Mesodermal cell (in vitro differentiated cells): ENCODE data around the gene ACP4.
"Not testable (repeated sequence)": the region's sequence is repeated elsewhere in the genome, so short reads cannot be mapped to it uniquely, and the experiment has no call there.

Experiments
- H3K27ac ChIP-seq: 2 replicates; pipeline ENCODE4 v1.7.0; 2013; ENCODE audit warnings: mild to moderate bottlenecking, low read depth, low read length, moderate library complexity; ENCODE audit not compliant: severe bottlenecking
- H3K36me3 ChIP-seq: 2 replicates; pipeline ENCODE4 v1.7.1; 2013; ENCODE audit warnings: mild to moderate bottlenecking, low read length, moderate library complexity; ENCODE audit not compliant: control insufficient read depth, insufficient read depth
- H3K4me1 ChIP-seq: one replicate; pipeline ENCODE4 v1.7.1; 2013; ENCODE audit warnings: mild to moderate bottlenecking, low read length; ENCODE audit not compliant: insufficient read depth, control insufficient read depth, poor library complexity, severe bottlenecking
- H3K4me3 ChIP-seq: 2 replicates; pipeline ENCODE4 v1.7.0; 2013; ENCODE audit warnings: low read length, control low read depth, mild to moderate bottlenecking; ENCODE audit not compliant: insufficient read depth, poor library complexity, severe bottlenecking; ENCODE audit errors: extremely low read depth
- H3K9me3 ChIP-seq: 2 replicates; pipeline ENCODE4 v1.7.1; 2013; ENCODE audit warnings: mild to moderate bottlenecking, low read length, moderate library complexity; ENCODE audit not compliant: control insufficient read depth
- WGBS, 2 experiments: methylation state at CpG; one replicate each; pipeline ENCODE4 v1.1.5; 2013; ENCODE audit warnings: missing lambda C conversion rate in 2 of 2; ENCODE audit not compliant: insufficient coverage in 2 of 2; 5-methylcytosine and 5-hydroxymethylcytosine counted together

ACP4 gene

GRCh38 chr19:50773454-50773853 is 16.8 kb upstream of the ACP4 start:
- 75 to 84% methylated on average over 5 to 6 of the region's 7 CpGs for WGBS, 2 experiments
- not testable (repeated sequence) for H3K4me3 ChIP-seq, H3K27ac ChIP-seq, H3K36me3 ChIP-seq, H3K9me3 ChIP-seq, H3K4me1 ChIP-seq

DNA sequence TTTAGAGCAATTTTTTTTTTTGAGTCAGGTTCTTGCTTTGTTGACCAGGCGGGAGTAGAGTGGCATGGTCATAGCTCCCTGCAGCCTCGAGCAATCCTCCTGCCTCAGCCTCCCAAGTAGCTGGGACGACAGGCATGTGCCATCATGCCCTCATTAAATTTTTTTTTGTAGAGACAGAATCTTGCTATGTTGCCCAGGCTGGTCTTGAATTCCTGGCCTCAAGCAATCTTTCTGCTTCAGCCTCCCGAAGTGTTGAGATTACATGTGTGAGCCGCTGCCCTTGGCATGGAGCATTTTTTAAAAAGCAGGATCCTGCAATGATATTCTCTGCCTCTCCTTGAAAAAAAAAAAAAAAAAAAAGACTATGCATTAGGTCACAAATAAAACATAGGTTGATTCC is 14.1 kb upstream of the ACP4 start:
- no peak overlapping the region for H3K27ac ChIP-seq
- no peaks in the 10 kb centered on the region for H3K4me1 ChIP-seq
- 77 to 80% methylated on average over 5 of the region's 5 CpGs for WGBS, 2 experiments
- no peaks in the 10 kb centered on the region for H3K9me3 ChIP-seq
- no peak overlapping the region for H3K4me3 ChIP-seq
- no peaks in the 10 kb centered on the region for H3K36me3 ChIP-seq

- H3K4me1 ChIP-seq: no peaks in the 10 kb centered on the region
- no peaks in the 10 kb centered on the region for H3K9me3 ChIP-seq
- H3K4me3 ChIP-seq: no peak overlapping the region
- H3K27ac ChIP-seq: no peak overlapping the region
- 36 to 61% methylated on average over 2 of the region's 4 CpGs for WGBS, 2 experiments
- no peaks in the 10 kb centered on the region for H3K36me3 ChIP-seq
Measured at GRCh38 chr19:50777261-50777660, 13.0 kb upstream of the ACP4 start.

- no peaks in the 10 kb centered on the region for H3K4me1 ChIP-seq
- H3K9me3 ChIP-seq: no peaks in the 10 kb centered on the region
- 4 to 16% methylated on average over 28 to 30 of the region's 30 CpGs for WGBS, 2 experiments
- H3K36me3 ChIP-seq: no peaks in the 10 kb centered on the region
- H3K4me3 ChIP-seq: no peak overlapping the region
- no peak overlapping the region for H3K27ac ChIP-seq
Measured at GRCh38 chr19:50777830-50778303, 12.3 kb upstream of the ACP4 start.

GRCh38 chr19:50778906-50779430 is 11.2 kb upstream of the ACP4 start:
- Histone ChIP-seq H3K36me3 (no peaks in the 10 kb centered on the region), H3K9me3 (no peaks in the 10 kb centered on the region), H3K4me3 (no peak overlapping the region), H3K27ac (no peak overlapping the region), H3K4me1 (no peaks in the 10 kb centered on the region)
- WGBS, 2 experiments: 39 to 58% methylated on average over 4 to 5 of the region's 7 CpGs

DNA sequence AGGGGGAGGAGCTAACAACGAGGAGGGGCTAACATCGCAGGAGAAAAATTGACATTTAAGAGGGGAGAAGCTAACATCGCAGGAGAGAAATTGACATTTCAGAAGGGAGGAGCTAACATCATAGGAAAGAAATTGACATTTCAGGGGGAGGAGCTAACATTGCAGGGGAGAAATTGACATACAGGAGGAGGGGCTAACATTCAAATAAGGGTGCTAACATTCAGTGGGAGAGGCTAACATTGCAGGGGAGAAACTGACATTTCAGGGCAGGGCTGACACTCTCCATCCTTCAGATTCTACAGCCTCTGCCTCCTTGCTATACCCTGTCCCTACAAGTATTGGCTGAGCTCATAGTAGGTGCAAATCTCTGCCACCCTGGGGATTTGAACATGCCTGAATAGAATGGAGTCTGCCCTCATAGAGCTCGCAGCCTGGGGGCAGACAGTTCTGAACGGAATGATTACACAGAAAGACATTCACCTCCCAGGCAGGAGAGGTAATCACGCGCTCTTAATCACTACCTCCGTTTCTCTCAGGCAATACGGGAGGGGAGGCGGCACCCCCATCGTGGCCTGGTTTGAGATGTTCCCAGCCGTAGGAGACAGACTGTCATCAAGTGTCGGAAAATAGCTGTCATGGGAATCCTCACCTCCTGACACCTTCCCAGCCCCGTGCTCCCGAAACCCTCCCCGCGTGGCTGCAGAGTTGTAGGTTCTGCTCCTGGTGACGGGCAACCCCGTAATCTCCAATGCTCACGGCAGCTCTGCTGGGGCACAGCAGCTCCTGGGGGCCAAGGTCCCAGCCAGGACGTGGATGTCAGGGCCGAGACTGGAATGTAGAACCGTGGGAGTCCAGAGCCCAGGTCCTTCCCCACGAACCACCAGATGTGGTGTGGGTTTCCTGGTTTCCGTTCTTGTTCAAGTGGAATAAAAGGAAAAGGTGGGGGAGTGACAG is 10.4 kb upstream of the ACP4 start:
- H3K4me1 ChIP-seq: no peaks in the 10 kb centered on the region
- H3K27ac ChIP-seq: no peak overlapping the region
- H3K36me3 ChIP-seq: no peaks in the 10 kb centered on the region
- H3K9me3 ChIP-seq: no peaks in the 10 kb centered on the region
- H3K4me3 ChIP-seq: no peak overlapping the region
- 63% methylated on average over 22 to 23 of the region's 25 CpGs for WGBS, 2 experiments

- 68 to 71% methylated on average over 15 to 16 of the region's 16 CpGs for WGBS, 2 experiments
- no peak overlapping the region for H3K27ac ChIP-seq
- no peaks in the 10 kb centered on the region for H3K9me3 ChIP-seq
- H3K4me1 ChIP-seq: no peaks in the 10 kb centered on the region
- H3K36me3 ChIP-seq: no peaks in the 10 kb centered on the region
- H3K4me3 ChIP-seq: no peak overlapping the region
Measured at GRCh38 chr19:50780753-50781435, 9.3 kb upstream of the ACP4 start.

GRCh38 chr19:50783848-50784152 is 6.4 kb upstream of the ACP4 start:
- WGBS, 2 experiments: 43 to 55% methylated on average over 5 to 7 of the region's 8 CpGs
- not testable (repeated sequence) for H3K27ac ChIP-seq, H3K4me3 ChIP-seq, H3K9me3 ChIP-seq, H3K4me1 ChIP-seq, H3K36me3 ChIP-seq

GRCh38 chr19:50784710-50785109 is 5.5 kb upstream of the ACP4 start:
- H3K36me3 ChIP-seq: no peaks in the 10 kb centered on the region
- no peaks in the 10 kb centered on the region for H3K9me3 ChIP-seq
- no peak overlapping the region for H3K27ac ChIP-seq
- no peak overlapping the region for H3K4me3 ChIP-seq
- no peaks in the 10 kb centered on the region for H3K4me1 ChIP-seq
- WGBS, 2 experiments: 100% methylated on average over 3 of the region's 3 CpGs; no CpG with 5 or more reads in 1 of the 2 experiments

DNA sequence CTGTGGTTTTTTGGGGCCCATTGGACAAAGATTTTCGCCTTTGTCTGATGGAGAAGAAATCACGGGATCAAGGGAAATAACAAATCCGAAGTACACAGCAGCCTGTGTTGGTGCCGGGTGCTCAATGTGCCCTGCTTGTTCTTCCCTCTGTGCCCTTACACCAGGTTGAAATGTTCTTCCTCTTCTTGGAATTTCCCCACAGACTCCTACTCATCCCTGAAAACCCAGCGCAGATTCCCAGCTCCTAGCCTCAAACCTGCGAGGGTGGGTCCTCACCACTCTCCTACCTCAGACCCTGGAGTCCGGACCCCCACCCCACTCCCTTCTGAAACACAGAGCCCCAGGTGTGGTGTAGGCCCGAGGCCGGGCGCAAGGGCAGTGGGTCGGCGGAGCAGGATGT is 4.9 kb upstream of the ACP4 start:
- no peak overlapping the region for H3K4me3 ChIP-seq
- no peaks in the 10 kb centered on the region for H3K4me1 ChIP-seq
- no peaks in the 10 kb centered on the region for H3K36me3 ChIP-seq
- 88 to 96% methylated on average over 11 to 12 of the region's 12 CpGs for WGBS, 2 experiments
- H3K27ac ChIP-seq: no peak overlapping the region
- H3K9me3 ChIP-seq: no peaks in the 10 kb centered on the region
